Neural cell (in vitro differentiated cells): ENCODE data around the gene BCS1L.

Experiments
- CTCF ChIP-seq: fragments of 450-650 bp; IDR thresholded peaks from 2 replicates; pipeline ENCODE4 v1.5.1; 2014; ENCODE audit warnings: antibody characterized with exemption, mild to moderate bottlenecking, moderate library complexity; ENCODE audit not compliant: poor library complexity, severe bottlenecking
- EP300 ChIP-seq: fragments of 450-650 bp; conservative IDR thresholded peaks from 2 replicates; pipeline ENCODE4 v1.6.1; 2014; ENCODE audit warnings: antibody characterized with exemption, mild to moderate bottlenecking, moderate library complexity; ENCODE audit not compliant: poor library complexity, severe bottlenecking
- EZH2 ChIP-seq: fragments of 200-600, 300-800 bp; shearing (Covaris generic), sonication (generic); IDR thresholded peaks from 2 replicates; pipeline ENCODE4 v1.6.1; 2014; ENCODE audit warnings: antibody characterized with exemption, low read length, borderline replicate concordance, mild to moderate bottlenecking; ENCODE audit not compliant: insufficient read depth, poor library complexity, severe bottlenecking
- MXI1 ChIP-seq: fragments of 450-650 bp; conservative IDR thresholded peaks from 2 replicates; pipeline ENCODE4 v1.6.1; 2014; ENCODE audit warnings: antibody characterized with exemption, mild to moderate bottlenecking; ENCODE audit not compliant: poor library complexity, severe bottlenecking
- SMC3 ChIP-seq: fragments of 450-650 bp; conservative IDR thresholded peaks from 2 replicates; pipeline ENCODE4 v1.6.1; 2014; ENCODE audit warnings: antibody characterized with exemption, mild to moderate bottlenecking, moderate library complexity; ENCODE audit not compliant: poor library complexity

- no peak for TF ChIP-seq EZH2
- no peak for TF ChIP-seq SMC3
- TF ChIP-seq CTCF, result no peak
- TF ChIP-seq EP300, result no peak
- TF ChIP-seq MXI1, result no peak
Observed at GRCh38 chr2:218645126-218645525, 14.4 kb upstream of the BCS1L start.
